Liver (tissue), 3 donors: Measurements from ENCODE around the gene EIF2B2.

Experiments
- JUND ChIP-seq, 2 donors: IDR thresholded peaks; 2 replicates each; pipeline ENCODE4 v1.6.1; 2016; ENCODE audit warnings: antibody characterized with exemption in 2 of 2
- NR2F2 ChIP-seq: IDR thresholded peaks from 2 replicates; pipeline ENCODE4 v1.6.1; 2016; ENCODE audit warnings: antibody characterized with exemption
- REST ChIP-seq: IDR thresholded peaks from 2 replicates; pipeline ENCODE4 v1.6.1; 2016; ENCODE audit warnings: antibody characterized with exemption, mild to moderate bottlenecking
- TF ChIP-seq, protein P1 (sequence below): fragments of 150-350 bp; IDR thresholded peaks from 2 replicates; pipeline ENCODE4 v1.5.1; 2017; ENCODE audit warnings: improper control_type of control experiment, low read depth, low read length; ENCODE audit not compliant: missing input control
- TF ChIP-seq, protein P2 (sequence below): IDR thresholded peaks from 2 replicates; pipeline ENCODE4 v1.6.1; 2016; ENCODE audit warnings: antibody characterized with exemption
- donor health status: healthy.
- donor health status: healthy.

DNA sequence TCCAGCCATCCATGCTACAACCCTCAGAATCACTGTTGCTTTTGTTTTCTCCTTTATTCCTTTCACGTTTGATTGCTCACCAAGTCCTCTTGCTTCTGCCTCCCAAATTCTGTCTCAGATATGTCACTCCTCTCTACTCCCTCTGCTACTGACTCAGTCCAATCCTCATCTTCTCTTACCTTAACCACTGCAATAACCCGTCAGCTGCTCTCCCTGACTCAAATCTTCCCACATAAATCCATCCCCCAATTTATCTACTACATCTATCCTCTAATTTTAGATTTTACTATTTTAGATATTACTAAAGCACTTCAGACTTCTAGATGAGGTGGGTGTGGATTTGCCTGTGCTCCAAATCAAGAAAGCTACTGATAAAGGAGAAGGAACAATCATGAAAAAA, 23.2 kb downstream of the EIF2B2 start:
- TF ChIP-seq JUND (IDR thresholded peaks at IDR 0.05) (no peak), NR2F2 (no peak), REST (no peak)
- TF ChIP-seq, protein P1, sequence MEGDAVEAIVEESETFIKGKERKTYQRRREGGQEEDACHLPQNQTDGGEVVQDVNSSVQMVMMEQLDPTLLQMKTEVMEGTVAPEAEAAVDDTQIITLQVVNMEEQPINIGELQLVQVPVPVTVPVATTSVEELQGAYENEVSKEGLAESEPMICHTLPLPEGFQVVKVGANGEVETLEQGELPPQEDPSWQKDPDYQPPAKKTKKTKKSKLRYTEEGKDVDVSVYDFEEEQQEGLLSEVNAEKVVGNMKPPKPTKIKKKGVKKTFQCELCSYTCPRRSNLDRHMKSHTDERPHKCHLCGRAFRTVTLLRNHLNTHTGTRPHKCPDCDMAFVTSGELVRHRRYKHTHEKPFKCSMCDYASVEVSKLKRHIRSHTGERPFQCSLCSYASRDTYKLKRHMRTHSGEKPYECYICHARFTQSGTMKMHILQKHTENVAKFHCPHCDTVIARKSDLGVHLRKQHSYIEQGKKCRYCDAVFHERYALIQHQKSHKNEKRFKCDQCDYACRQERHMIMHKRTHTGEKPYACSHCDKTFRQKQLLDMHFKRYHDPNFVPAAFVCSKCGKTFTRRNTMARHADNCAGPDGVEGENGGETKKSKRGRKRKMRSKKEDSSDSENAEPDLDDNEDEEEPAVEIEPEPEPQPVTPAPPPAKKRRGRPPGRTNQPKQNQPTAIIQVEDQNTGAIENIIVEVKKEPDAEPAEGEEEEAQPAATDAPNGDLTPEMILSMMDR: no peak
- TF ChIP-seq, protein P2, sequence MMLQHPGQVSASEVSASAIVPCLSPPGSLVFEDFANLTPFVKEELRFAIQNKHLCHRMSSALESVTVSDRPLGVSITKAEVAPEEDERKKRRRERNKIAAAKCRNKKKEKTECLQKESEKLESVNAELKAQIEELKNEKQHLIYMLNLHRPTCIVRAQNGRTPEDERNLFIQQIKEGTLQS: no peak
